HepG2 (cell line): ENCODE data around the gene MTHFSD. TPM values are rescaled to one million over a fixed set of nuclear protein-coding genes. Genes with fewer than 3 reads are reported as not detected.
A peak's percentile ranks its signal among the peaks of the same experiment; 100 is the strongest.

Experiments
- ATAD3A ChIP-seq: sonication (generic); formaldehyde crosslinking; IDR thresholded peaks from 2 replicates; pipeline ENCODE4 v1.4.0; 2020; ENCODE audit warnings: missing genetic modification reagents
- BRCA1 ChIP-seq: sonication (generic); formaldehyde crosslinking; IDR thresholded peaks from 2 replicates; pipeline ENCODE4 v1.4.0; 2020; ENCODE audit warnings: missing genetic modification reagents
- CEBPB ChIP-seq: IDR thresholded peaks from 2 replicates; pipeline ENCODE4 v1.6.1; 2011; ENCODE audit warnings: low read depth, low read length, improper control_type of control experiment, borderline replicate concordance
- CERS6 ChIP-seq: sonication (generic); formaldehyde crosslinking; IDR thresholded peaks from 2 replicates; pipeline ENCODE4 v1.5.0; 2020; ENCODE audit warnings: missing genetic modification reagents
- CHD2 ChIP-seq: IDR thresholded peaks from 2 replicates; pipeline ENCODE4 v1.6.1; 2011; ENCODE audit warnings: low read depth, low read length, improper control_type of control experiment
- CHD4 ChIP-seq: fragments of 200-600 bp; sonication (generic); IDR thresholded peaks from 2 replicates; pipeline ENCODE4 v1.7.0; 2017; ENCODE audit warnings: mild to moderate bottlenecking, low read length, borderline replicate concordance
- DDIT3 ChIP-seq: sonication (generic); formaldehyde crosslinking; IDR thresholded peaks from 2 replicates; pipeline ENCODE4 v1.4.0; 2020; ENCODE audit warnings: mild to moderate bottlenecking, missing genetic modification reagents
- FOXA3 ChIP-seq: IDR thresholded peaks from 2 replicates; pipeline ENCODE4 v1.6.1; 2016; ENCODE audit warnings: missing genetic modification reagents, missing compliant biosample characterization
- HDAC2 ChIP-seq: sonication (generic); formaldehyde crosslinking; IDR thresholded peaks from 2 replicates; pipeline ENCODE4 v1.4.0; 2020; ENCODE audit warnings: missing genetic modification reagents
- HNRNPL ChIP-seq: fragments of 200-400 bp; formaldehyde crosslinking; IDR thresholded peaks from 2 replicates; pipeline ENCODE4 v1.6.1; 2017; ENCODE audit warnings: mild to moderate bottlenecking, low read depth, low read length
- KDM6A ChIP-seq: IDR thresholded peaks from 2 replicates; pipeline ENCODE4 v1.6.1; 2016; ENCODE audit warnings: low read depth
- MLLT10 ChIP-seq: sonication (generic); formaldehyde crosslinking; IDR thresholded peaks from 2 replicates; pipeline ENCODE4 v1.4.0; 2020; ENCODE audit warnings: missing genetic modification reagents
- NFIB ChIP-seq: sonication (generic); formaldehyde crosslinking; IDR thresholded peaks from 2 replicates; pipeline ENCODE4 v1.9.0; 2021; ENCODE audit warnings: missing genetic modification reagents, mild to moderate bottlenecking, borderline replicate concordance
- NFKBIZ ChIP-seq: IDR thresholded peaks from 2 replicates; pipeline ENCODE4 v1.6.1; 2018; ENCODE audit warnings: missing genetic modification reagents, missing compliant biosample characterization
- NR2C2 ChIP-seq: sonication (generic); formaldehyde crosslinking; IDR thresholded peaks from 2 replicates; pipeline ENCODE4 v1.4.0; 2020; ENCODE audit warnings: missing genetic modification reagents, mild to moderate bottlenecking, moderate library complexity, borderline replicate concordance
- POLR2AphosphoS2 ChIP-seq: IDR thresholded peaks from 2 replicates; pipeline ENCODE4 v1.6.1; 2011; ENCODE audit warnings: low read depth, low read length, improper control_type of control experiment
- REXO4 ChIP-seq: sonication (generic); formaldehyde crosslinking; IDR thresholded peaks from 2 replicates; pipeline ENCODE4 v1.8.0; 2022; ENCODE audit warnings: missing genetic modification reagents, mild to moderate bottlenecking, borderline replicate concordance
- RFX1 ChIP-seq: fragments of 450-650 bp; IDR thresholded peaks from 2 replicates; pipeline ENCODE4 v1.6.1; 2017
- SPEN ChIP-seq: sonication (generic); formaldehyde crosslinking; IDR thresholded peaks from 2 replicates; pipeline ENCODE4 v1.5.1; 2020; ENCODE audit warnings: low read depth, mild to moderate bottlenecking, missing genetic modification reagents
- TOPORS ChIP-seq: sonication (generic); formaldehyde crosslinking; IDR thresholded peaks from 2 replicates; pipeline ENCODE4 v1.8.0; 2023; ENCODE audit warnings: mild to moderate bottlenecking, missing genetic modification reagents
- YEATS2 ChIP-seq: sonication (generic); formaldehyde crosslinking; IDR thresholded peaks from 2 replicates; pipeline ENCODE4 v1.4.0; 2020; ENCODE audit warnings: missing genetic modification reagents, borderline replicate concordance
- ZBTB37 ChIP-seq: sonication (generic); formaldehyde crosslinking; IDR thresholded peaks from 2 replicates; pipeline ENCODE4 v1.4.0; 2020; ENCODE audit warnings: mild to moderate bottlenecking, missing genetic modification reagents
- ZBTB7B ChIP-seq: sonication (generic); formaldehyde crosslinking; IDR thresholded peaks from 2 replicates; pipeline ENCODE4 v1.4.0; 2020; ENCODE audit warnings: missing genetic modification reagents
- ZNF331 ChIP-seq: sonication (generic); formaldehyde crosslinking; IDR thresholded peaks from 2 replicates; pipeline ENCODE4 v1.4.0; 2020; ENCODE audit warnings: missing genetic modification reagents
- ZNF44 ChIP-seq: sonication (generic); formaldehyde crosslinking; IDR thresholded peaks from 2 replicates; pipeline ENCODE4 v1.5.1; 2020; ENCODE audit warnings: mild to moderate bottlenecking, missing genetic modification reagents
- ZNF468 ChIP-seq: sonication (generic); formaldehyde crosslinking; IDR thresholded peaks from 2 replicates; pipeline ENCODE4 v1.8.0; 2022; ENCODE audit warnings: mild to moderate bottlenecking, moderate library complexity, missing genetic modification reagents
- ZNF496 ChIP-seq: sonication (generic); formaldehyde crosslinking; IDR thresholded peaks from 2 replicates; pipeline ENCODE4 v1.8.1; 2023; ENCODE audit warnings: mild to moderate bottlenecking, moderate library complexity, missing genetic modification reagents; ENCODE audit not compliant: insufficient replicate concordance
- ZNF546 ChIP-seq: sonication (generic); formaldehyde crosslinking; conservative IDR thresholded peaks from 2 replicates; pipeline ENCODE4 v1.8.1; 2023; ENCODE audit warnings: mild to moderate bottlenecking, missing genetic modification reagents
- ZNF850 ChIP-seq: sonication (generic); formaldehyde crosslinking; conservative IDR thresholded peaks from 2 replicates; pipeline ENCODE4 v1.9.0; 2021; ENCODE audit warnings: mild to moderate bottlenecking, missing genetic modification reagents
- ZNF891 ChIP-seq: sonication (generic); formaldehyde crosslinking; IDR thresholded peaks from 2 replicates; pipeline ENCODE4 v1.5.0; 2020; ENCODE audit warnings: mild to moderate bottlenecking, missing genetic modification reagents
- ZSCAN22 ChIP-seq: sonication (generic); formaldehyde crosslinking; IDR thresholded peaks from 2 replicates; pipeline ENCODE4 v1.4.0; 2020; ENCODE audit warnings: mild to moderate bottlenecking, missing genetic modification reagents
- polyA plus RNA-seq, 8 experiments: library from polyadenylated mRNA; depleted of rRNA in 3 of 8; stranded (reverse) in 7 of 8; unstranded in 1 of 8; fragments of >200 nt; fragmentation: Illumina TruSeq in 4 of 8; extraction: Trizol in 4 of 8; gene quantifications; 2 replicates each; pipeline versions ENCODE4 v1.2.1 to v1.2.3, GENCODE V29; 2011 to 2016; ENCODE audit warnings: low read depth in 4 of 8, missing spikeins in 1 of 8, mixed read lengths in 1 of 8; ENCODE audit not compliant: insufficient read depth in 1 of 8
- total RNA-seq, 5 experiments: library from RNA; depleted of rRNA; stranded (reverse); fragments of >200 nt; fragmentation: Illumina TruSeq; extraction: Trizol; gene quantifications; 2 replicates each; pipeline ENCODE4 v1.2.3, GENCODE V29; 2016; ENCODE audit warnings: low read depth in 1 of 5

MTHFSD gene
- total and polyA plus RNA-seq, 2 of the 13 experiments (the other 11 are each of a cell fraction or from before 2014, with no cell fraction given): 14.2 to 16.3 TPM

- TF ChIP-seq FOXA3 (CRISPR knock-in tag): peak; percentile 30; the same call in 1 of the 2 replicates
- no peak for TF ChIP-seq CHD4
- no peak for TF ChIP-seq DDIT3 (CRISPR knock-in tag)
- peak; percentile 23; the same call in 1 of the 2 replicates for TF ChIP-seq ZNF331
- TF ChIP-seq ZBTB37: no peak
- TF ChIP-seq HNRNPL: no peak
- peak; percentile 96 for TF ChIP-seq YEATS2 (CRISPR knock-in tag)
- TF ChIP-seq MLLT10 (CRISPR knock-in tag): no peak
- no peak for TF ChIP-seq REXO4 (CRISPR knock-in tag)
- TF ChIP-seq NR2C2 (CRISPR knock-in tag): peak; percentile 75
- TF ChIP-seq ZBTB7B (CRISPR knock-in tag): no peak
- no peak for TF ChIP-seq NFKBIZ (CRISPR knock-in tag)
- peak; percentile 40; the same call in 1 of the 2 replicates for TF ChIP-seq TOPORS
- peak; percentile 61; the same call in 1 of the 2 replicates for TF ChIP-seq HDAC2
- TF ChIP-seq CEBPB: no peak
- TF ChIP-seq KDM6A (CRISPR knock-in tag): no peak
- no peak for TF ChIP-seq ATAD3A (CRISPR knock-in tag)
- TF ChIP-seq ZNF496 (CRISPR knock-in tag): no peak
- TF ChIP-seq RFX1: no peak
- TF ChIP-seq ZNF44 (CRISPR knock-in tag): peak; percentile 76; the same call in 1 of the 2 replicates
- TF ChIP-seq CHD2: no peak
- no peak for TF ChIP-seq ZNF468 (CRISPR knock-in tag)
- TF ChIP-seq ZNF891 (CRISPR knock-in tag): peak; percentile 43; the same call in 1 of the 2 replicates
- TF ChIP-seq BRCA1: no peak
- no peak for TF ChIP-seq NFIB (CRISPR knock-in tag)
- TF ChIP-seq ZNF850 (CRISPR knock-in tag): 0 out of 2 replicates have a peak, but pooled peaks have one; percentile 61
- TF ChIP-seq CERS6 (CRISPR knock-in tag): no peak
- peak; percentile 80; the same call in 1 of the 2 replicates for TF ChIP-seq ZNF546 (CRISPR knock-in tag)
- no peak for TF ChIP-seq ZSCAN22 (CRISPR knock-in tag)
- no peak for TF ChIP-seq POLR2AphosphoS2
- peak; percentile 98 for TF ChIP-seq SPEN (CRISPR knock-in tag)
Observed at GRCh38 chr16:86554917-86555703, at the start of gene MTHFSD (continued).
